Islet of Langerhans (tissue), 1 donor: Measurements from ENCODE around the gene ZSCAN29.
"Not testable (repeated sequence)": the region's sequence is repeated elsewhere in the genome, so short reads cannot be mapped to it uniquely, and the experiment has no call there.

Experiments
- FAIRE-seq: peaks from one replicate; lab custom pipeline; 2011; peaks lifted over from hg19 to GRCh38; lab: Jason Lieb, UNC

The ZSCAN29 gene

GRCh38 chr15:43370975-43371974 lies at the start of gene ZSCAN29, which contains the start of gene TUBGCP4:
TSS of gene ZSCAN29 (minus strand) at chr15:43371043. CDS start at chr15:43369913, 1,130 bp downstream.
TSS of gene TUBGCP4 (plus strand) at chr15:43371101. CDS start at chr15:43371355, 254 bp downstream.
- FAIRE-seq: no peak

DNA sequence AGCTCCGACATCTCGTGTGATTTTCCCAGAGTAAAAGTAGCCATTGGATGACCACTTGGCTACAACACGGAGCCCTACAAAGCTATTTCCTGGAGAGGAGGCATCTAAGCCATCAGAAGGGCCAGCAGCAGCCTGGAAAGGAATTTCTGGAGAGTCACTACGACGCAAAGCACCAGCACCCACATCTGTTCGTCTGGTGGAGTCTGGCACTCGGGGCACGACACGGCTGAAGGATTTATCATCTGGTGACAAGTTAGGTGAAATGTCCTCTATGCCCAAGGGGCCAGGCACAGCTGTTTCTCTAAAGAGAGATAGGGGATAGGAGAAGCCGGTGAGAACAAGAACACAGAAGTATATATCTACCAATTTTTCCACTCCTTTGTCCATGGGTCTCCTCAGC lies 49.6 kb upstream of the ZSCAN29 start:
- FAIRE-seq: no peak

GRCh38 chr15:43414196-43414595 lies 43.4 kb upstream of the ZSCAN29 start:
- no peak for FAIRE-seq

DNA sequence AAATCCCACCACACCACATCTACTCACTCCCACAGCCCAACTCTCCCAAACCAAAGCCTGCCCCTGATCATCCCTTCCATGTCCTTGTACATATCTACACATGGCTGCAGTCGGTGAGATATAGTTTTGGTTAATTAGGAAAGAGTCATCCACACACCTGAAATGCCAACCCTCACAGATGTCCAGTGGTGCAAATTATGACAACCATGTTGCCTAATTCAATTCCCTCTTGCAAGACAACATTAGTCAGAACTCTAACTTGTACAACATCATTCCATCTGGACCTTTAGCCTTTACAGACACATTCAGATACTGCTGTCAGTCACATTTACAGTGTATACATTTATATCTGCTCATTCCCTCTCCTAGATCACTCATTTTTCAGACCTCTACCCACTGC lies 41.3 kb upstream of the ZSCAN29 start:
- no peak for FAIRE-seq

DNA sequence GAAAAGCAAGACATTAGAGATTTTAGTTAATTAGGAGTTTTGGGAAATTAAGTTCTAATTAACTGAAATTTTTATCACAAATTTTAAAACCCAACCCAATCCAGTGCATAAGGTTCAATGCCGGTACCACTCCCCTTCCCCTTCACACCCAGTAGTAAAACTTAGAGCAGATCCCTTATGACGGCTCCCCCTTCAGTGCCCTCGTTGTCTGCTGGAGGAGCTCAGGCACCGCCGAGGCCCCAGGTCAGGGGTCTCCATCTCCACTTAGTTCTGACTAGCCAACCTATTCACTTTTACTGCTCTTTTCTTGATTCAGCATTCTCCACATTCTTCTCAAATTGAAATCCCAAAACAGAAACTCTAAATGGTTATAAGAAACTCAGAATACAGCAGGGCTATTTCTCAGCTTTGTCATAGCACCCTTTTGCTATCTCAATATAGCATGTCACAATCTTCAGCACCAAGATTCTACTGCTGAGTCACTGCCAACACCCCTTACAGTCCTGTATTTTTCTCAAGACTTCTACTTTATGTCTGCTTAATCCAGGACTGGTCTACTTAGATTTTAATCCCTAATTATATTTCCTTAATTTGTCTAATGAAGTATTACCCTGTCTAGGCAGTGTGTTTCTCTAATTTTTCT lies 39.9 kb upstream of the ZSCAN29 start:
- no peak for FAIRE-seq

- no peak for FAIRE-seq
These were observed 37.9 kb upstream of the ZSCAN29 start for GRCh38 chr15:43408789-43409188.

- FAIRE-seq: no peak
These were observed 36.0 kb upstream of the ZSCAN29 start for GRCh38 chr15:43406808-43407207.

DNA sequence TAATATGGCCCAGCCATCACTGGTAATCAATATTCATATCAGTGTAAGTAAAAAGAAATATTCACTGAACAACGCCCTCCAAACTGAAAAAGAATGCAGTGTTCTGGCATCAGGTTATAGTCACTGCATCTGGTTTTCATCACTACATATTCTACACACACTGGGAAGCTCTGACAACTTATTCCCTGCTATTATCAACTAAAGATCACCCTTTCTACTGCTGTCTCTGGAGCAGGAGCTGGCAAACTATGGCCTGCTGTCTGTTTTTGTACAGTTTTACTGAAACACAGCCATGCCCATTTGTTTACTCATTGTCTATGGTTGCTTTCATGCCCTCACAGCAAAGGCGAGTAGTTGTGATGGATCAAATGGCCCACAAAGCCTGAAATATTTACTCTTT lies 35.3 kb upstream of the ZSCAN29 start:
- FAIRE-seq: no peak

- FAIRE-seq: no peak
These were observed 33.3 kb upstream of the ZSCAN29 start for GRCh38 chr15:43404130-43404529.

- FAIRE-seq: no peak
These were observed 32.8 kb upstream of the ZSCAN29 start for GRCh38 chr15:43403616-43404015.

DNA sequence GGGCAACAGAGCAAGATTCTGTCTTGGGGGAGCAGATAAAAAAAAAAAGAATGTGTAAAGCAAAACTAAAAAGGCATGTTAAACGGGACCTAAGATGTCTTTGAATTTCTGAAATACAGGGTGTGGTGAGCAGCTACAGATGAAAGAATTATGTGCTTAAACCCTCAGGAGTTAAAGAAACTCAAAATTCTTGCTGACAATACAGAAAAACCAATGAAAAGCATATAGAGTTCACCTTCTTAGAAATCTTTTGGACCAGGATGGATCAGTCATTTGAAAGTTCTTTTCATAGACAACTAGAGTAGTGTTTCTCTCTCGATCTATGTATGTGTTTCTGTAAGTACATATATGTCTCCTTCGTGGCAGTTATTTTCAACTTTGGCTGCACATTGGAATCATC lies 31.4 kb upstream of the ZSCAN29 start:
- FAIRE-seq: no peak

DNA sequence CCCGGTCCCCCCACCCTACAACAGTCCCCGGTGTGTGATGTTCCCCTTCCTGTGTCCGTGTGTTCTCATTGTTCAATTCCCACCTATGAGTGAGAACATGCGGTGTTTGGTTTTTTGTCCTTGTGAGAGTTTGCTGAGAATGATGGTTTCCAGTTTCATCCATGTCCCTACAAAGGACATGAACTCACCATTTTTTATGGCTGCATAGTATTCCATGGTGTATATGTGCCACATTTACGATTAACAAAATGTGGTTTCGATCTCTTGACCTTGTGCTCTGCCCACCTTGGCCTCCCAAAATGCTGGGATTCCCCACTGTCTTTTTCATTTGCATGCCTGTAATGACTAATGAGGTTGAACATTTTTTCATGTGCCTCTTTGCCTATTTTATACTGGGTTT lies 22.7 kb upstream of the ZSCAN29 start:
- FAIRE-seq: not testable (repeated sequence)

- FAIRE-seq: no peak
These were observed 19.9 kb upstream of the ZSCAN29 start for GRCh38 chr15:43390723-43391122.

DNA sequence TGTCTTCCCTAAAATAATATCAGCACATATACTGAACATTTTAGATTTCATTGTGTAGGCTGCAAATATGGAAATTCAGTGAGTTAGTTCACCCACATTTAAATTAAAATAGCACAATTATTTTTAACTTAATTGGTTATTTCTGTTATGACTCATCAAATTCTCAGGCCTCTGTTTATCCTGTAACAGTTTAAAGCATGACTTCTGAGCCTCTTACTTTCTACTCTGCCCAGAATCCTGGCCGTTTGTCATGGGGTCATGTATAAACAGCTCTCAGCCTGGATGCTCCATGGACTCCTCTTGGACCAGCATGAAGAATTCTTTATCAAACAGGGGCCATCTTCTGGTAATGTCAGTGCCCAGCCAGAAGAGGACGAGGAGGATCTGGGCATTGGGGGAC lies 12.2 kb upstream of the ZSCAN29 start:
- no peak for FAIRE-seq

GRCh38 chr15:43382310-43382709 lies 11.5 kb upstream of the ZSCAN29 start:
- FAIRE-seq: no peak

GRCh38 chr15:43378601-43379000 lies 7.8 kb upstream of the ZSCAN29 start:
- no peak for FAIRE-seq

DNA sequence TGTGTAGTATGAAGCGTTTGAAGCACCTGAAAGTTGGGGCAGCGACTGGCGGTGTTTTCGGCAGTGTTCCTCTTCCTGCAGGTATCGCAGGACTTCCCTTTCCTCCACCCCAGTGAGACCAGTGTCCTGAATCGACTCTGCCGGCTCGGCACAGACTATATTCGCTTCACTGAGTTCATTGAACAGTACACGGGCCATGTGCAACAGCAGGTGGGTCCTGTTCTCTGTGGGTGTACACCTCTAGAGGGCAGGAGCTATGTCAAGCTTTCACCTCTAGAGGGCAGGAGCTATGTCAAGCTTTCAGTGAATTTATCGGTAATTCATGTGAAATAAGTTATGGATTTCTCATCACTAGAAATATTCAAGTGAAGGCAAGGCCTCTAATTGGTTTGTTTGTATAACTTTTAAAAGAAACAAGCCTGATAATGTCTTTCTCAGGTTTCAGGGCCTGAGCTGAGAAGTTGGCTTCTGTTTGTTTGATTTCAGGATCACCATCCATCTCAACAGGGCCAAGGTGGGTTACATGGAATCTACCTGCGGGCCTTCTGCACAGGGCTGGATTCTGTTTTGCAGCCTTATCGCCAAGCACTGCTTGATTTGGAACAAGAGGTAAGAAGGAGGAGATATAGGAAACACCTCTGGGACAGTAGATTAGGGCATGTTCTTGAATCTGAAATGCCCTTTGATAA lies 5.3 kb upstream of the ZSCAN29 start:
- no peak for FAIRE-seq

GRCh38 chr15:43370310-43370974 lies 401 bp downstream of the ZSCAN29 start:
- FAIRE-seq: no peak

GRCh38 chr15:43361313-43361903 lies 9.4 kb downstream of the ZSCAN29 start:
- no peak for FAIRE-seq

DNA sequence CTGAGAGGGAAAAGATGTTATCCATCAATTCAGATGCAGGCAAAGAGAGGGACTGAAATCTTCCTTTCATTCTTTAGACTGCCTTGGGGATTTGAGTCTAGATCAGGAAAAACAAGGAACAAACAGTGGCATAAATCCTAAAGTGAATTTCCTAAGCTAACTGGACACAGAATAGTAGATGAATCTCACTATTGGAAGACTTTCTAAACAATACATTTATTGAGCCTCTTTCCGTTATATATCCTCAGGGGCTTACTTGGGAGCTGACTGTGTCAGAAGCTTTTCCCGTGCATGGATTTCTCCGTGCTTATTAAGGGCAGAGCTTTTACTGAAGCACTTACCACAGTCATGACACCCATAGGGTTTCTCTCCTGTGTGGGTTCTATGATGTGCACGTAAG lies 10.0 kb downstream of the ZSCAN29 start:
- no peak for FAIRE-seq

DNA sequence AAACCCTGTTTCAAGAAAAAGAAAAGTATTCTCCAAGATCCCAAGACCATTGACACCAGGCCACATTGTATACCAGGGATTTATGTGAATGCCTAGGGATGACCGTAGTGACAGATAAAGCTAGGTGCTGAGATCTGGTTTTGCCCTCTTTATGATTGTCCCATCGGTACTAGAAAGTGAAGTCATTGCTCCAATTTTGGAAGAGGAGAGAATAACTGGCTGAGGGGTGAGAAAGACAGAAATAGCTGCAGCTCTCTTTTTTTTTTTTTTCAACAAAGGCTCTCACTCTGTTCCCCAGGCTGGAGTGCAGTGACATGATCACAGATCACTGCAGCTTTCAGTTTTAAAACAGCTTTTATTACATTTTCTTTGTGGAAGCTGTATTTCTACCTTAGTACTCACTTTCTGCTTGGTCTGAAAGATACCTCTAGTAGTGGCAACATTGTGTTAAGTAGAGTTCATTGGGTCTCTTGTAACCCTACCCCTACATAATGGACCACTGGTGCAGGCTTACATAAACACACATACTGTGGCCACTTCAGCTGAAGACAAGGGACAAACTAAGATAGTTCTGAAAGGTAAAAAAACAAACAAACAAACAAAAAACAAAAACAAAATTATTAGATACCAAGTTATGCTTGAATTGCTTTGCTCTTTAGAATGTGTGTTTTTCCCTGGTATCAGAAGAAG lies 18.0 kb downstream of the ZSCAN29 start:
- no peak for FAIRE-seq
